H9 (cell line): ENCODE data around the gene PTPN23. TPM values are rescaled to one million over a fixed set of nuclear protein-coding genes. Genes with fewer than 3 reads are reported as not detected.

Source experiments
- DNase-seq: peaks from one replicate; pipeline ENCODE4 v3.0.0-alpha.2; 2017
- H2AFZ ChIP-seq: one replicate; pipeline ENCODE4 v1.6.1; 2013; ENCODE audit warnings: mild to moderate bottlenecking, low read length, control low read depth, moderate library complexity
- H2AK5ac ChIP-seq: 2 replicates; pipeline ENCODE4 v1.6.1; 2013; ENCODE audit warnings: low read length, control low read depth, mixed read lengths; ENCODE audit not compliant: insufficient read length
- H2BK120ac ChIP-seq: one replicate; pipeline ENCODE4 v1.6.1; 2013; ENCODE audit warnings: low read depth, mild to moderate bottlenecking, low read length, control low read depth, inconsistent platforms; ENCODE audit not compliant: poor library complexity, severe bottlenecking
- H2BK12ac ChIP-seq: 2 replicates; pipeline ENCODE4 v1.6.1; 2013; ENCODE audit warnings: low read length, control low read depth, mixed read lengths, low read depth; ENCODE audit not compliant: insufficient read length
- H2BK15ac ChIP-seq: 2 replicates; pipeline ENCODE4 v1.6.1; 2013; ENCODE audit warnings: low read depth, low read length, control low read depth
- H2BK20ac ChIP-seq: one replicate; pipeline ENCODE4 v1.6.1; 2013; ENCODE audit warnings: low read depth, mild to moderate bottlenecking, low read length, control low read depth, inconsistent platforms; ENCODE audit not compliant: poor library complexity, severe bottlenecking
- H2BK5ac ChIP-seq: 2 replicates; pipeline ENCODE4 v1.6.1; 2013; ENCODE audit warnings: low read length, control low read depth, mixed read lengths; ENCODE audit not compliant: insufficient read length
- H3K14ac ChIP-seq: 2 replicates; pipeline ENCODE4 v1.6.1; 2013; ENCODE audit warnings: low read length, control low read depth; ENCODE audit not compliant: insufficient read depth
- H3K18ac ChIP-seq: 2 replicates; pipeline ENCODE4 v1.6.1; 2013; ENCODE audit warnings: low read depth, mild to moderate bottlenecking, mixed read lengths, low read length, control low read depth; ENCODE audit not compliant: insufficient read length
- H3K23ac ChIP-seq: 2 replicates; pipeline ENCODE4 v1.6.1; 2013; ENCODE audit warnings: low read length, control low read depth, mixed read lengths, low read depth; ENCODE audit not compliant: insufficient read length
- H3K23me2 ChIP-seq: 2 replicates; pipeline ENCODE4 v1.6.1; 2013; ENCODE audit warnings: low read depth, mild to moderate bottlenecking, mixed read lengths, low read length, control low read depth; ENCODE audit not compliant: insufficient read length, poor library complexity, severe bottlenecking
- H3K27ac ChIP-seq: 2 replicates; pipeline ENCODE4 v1.5.1; 2013; ENCODE audit warnings: low read length, control low read depth, mixed read lengths, low read depth; ENCODE audit not compliant: insufficient read length
- H3K27me3 ChIP-seq: 2 replicates; pipeline ENCODE4 v1.6.1; 2013; ENCODE audit warnings: low read length, control low read depth, inconsistent platforms; ENCODE audit not compliant: insufficient read depth
- H3K4ac ChIP-seq: 2 replicates; pipeline ENCODE4 v1.6.1; 2013; ENCODE audit warnings: low read depth, mild to moderate bottlenecking, control low read depth, inconsistent platforms, low read length, moderate library complexity
- H3K4me1 ChIP-seq: 2 replicates; pipeline ENCODE4 v1.6.1; 2013; ENCODE audit warnings: low read length, control low read depth, inconsistent platforms; ENCODE audit not compliant: insufficient read depth
- H3K4me2 ChIP-seq: 2 replicates; pipeline ENCODE4 v1.6.1; 2013; ENCODE audit warnings: low read length, control low read depth, mixed read lengths; ENCODE audit not compliant: insufficient read length, insufficient read depth
- H3K56ac ChIP-seq: 2 replicates; pipeline ENCODE4 v1.6.1; 2013; ENCODE audit warnings: low read depth, mild to moderate bottlenecking, mixed read lengths, low read length, control low read depth; ENCODE audit not compliant: insufficient read length
- H3K79me1 ChIP-seq: 2 replicates; pipeline ENCODE4 v1.6.1; 2013; ENCODE audit warnings: low read depth, mild to moderate bottlenecking, moderate library complexity, low read length, control low read depth, inconsistent platforms; ENCODE audit not compliant: insufficient read depth, poor library complexity, severe bottlenecking
- H3K79me2 ChIP-seq: 2 replicates; pipeline ENCODE4 v1.6.1; 2013; ENCODE audit warnings: low read length, control low read depth, inconsistent platforms; ENCODE audit not compliant: insufficient read depth
- H3K9ac ChIP-seq: 2 replicates; pipeline ENCODE4 v1.6.1; 2013; ENCODE audit warnings: low read length, control low read depth, mixed read lengths; ENCODE audit not compliant: insufficient read length; ENCODE audit errors: extremely low read depth
- H3K9me3 ChIP-seq: one replicate; pipeline ENCODE4 v1.6.1; 2013; ENCODE audit warnings: low read depth, low read length, inconsistent platforms; ENCODE audit not compliant: control insufficient read depth
- H3T11ph ChIP-seq: one replicate; pipeline ENCODE4 v1.6.1; 2013; ENCODE audit warnings: mild to moderate bottlenecking, low read length, control low read depth, inconsistent platforms
- H4K20me1 ChIP-seq: one replicate; pipeline ENCODE4 v1.6.1; 2013; ENCODE audit not compliant: control insufficient read depth, insufficient read length, insufficient read depth
- H4K5ac ChIP-seq: 2 replicates; pipeline ENCODE4 v1.6.1; 2013; ENCODE audit warnings: low read depth, mild to moderate bottlenecking, mixed read lengths, low read length, control low read depth; ENCODE audit not compliant: insufficient read length
- H4K8ac ChIP-seq: replicated peaks from 2 replicates; pipeline ENCODE4 v1.6.1; 2013; ENCODE audit warnings: low read length, control low read depth, mixed read lengths, low read depth; ENCODE audit not compliant: insufficient read length
- H4K91ac ChIP-seq: 2 replicates; pipeline ENCODE4 v1.6.1; 2013; ENCODE audit warnings: low read depth, mild to moderate bottlenecking, moderate library complexity, mixed read lengths, low read length, control low read depth; ENCODE audit not compliant: insufficient read length
- H3K27ac Mint-ChIP-seq, 3 experiments: 2 replicates in 2 of 3; 3 replicates in 1 of 3; pipeline ENCODE4 v1.8.0; 2020 to 2021; ENCODE audit warnings: mixed read lengths in 3 of 3, mild to moderate bottlenecking in 1 of 3, moderate library complexity in 1 of 3
- H3K27me3 Mint-ChIP-seq: 2 replicates; pipeline ENCODE4 v1.8.0; 2021; ENCODE audit warnings: low read depth, mild to moderate bottlenecking, moderate library complexity, mixed read lengths
- H3K36me3 Mint-ChIP-seq, 3 experiments: 2 replicates in 2 of 3; 3 replicates in 1 of 3; pipeline ENCODE4 v1.8.0; 2020 to 2021; ENCODE audit warnings: low read depth in 3 of 3, mixed read lengths in 3 of 3; ENCODE audit not compliant: insufficient read depth in 1 of 3
- H3K4me1 Mint-ChIP-seq, 2 experiments: 2 replicates each; pipeline ENCODE4 v1.8.0; 2020; ENCODE audit warnings: mixed read lengths in 2 of 2
- H3K4me3 Mint-ChIP-seq, 2 experiments: 2 replicates in 1 of 2; 3 replicates in 1 of 2; pipeline ENCODE4 v1.8.0; 2020 to 2021; ENCODE audit warnings: mild to moderate bottlenecking in 2 of 2, mixed read lengths in 2 of 2, moderate library complexity in 1 of 2
- H3K9me3 Mint-ChIP-seq, 2 experiments: 2 replicates in 1 of 2; 3 replicates in 1 of 2; pipeline ENCODE4 v1.8.0; 2020; ENCODE audit warnings: mild to moderate bottlenecking in 2 of 2, mixed read lengths in 2 of 2, moderate library complexity in 1 of 2
- CTCF ChIP-seq: fragments of 200-600 bp; sonication (generic); conservative IDR thresholded peaks from 3 replicates; pipeline ENCODE4 v1.8.0; 2021; ENCODE audit warnings: antibody characterized with exemption, mild to moderate bottlenecking
- WGBS: extraction: QIAGEN DNeasy Blood & Tissue Kit; methylation state at CpG from one replicate; pipeline ENCODE4 v1.1.7; 2013; ENCODE audit warnings: missing lambda C conversion rate, low lambda C conversion rate, mixed read lengths; ENCODE audit not compliant: insufficient read length; ENCODE audit errors: extremely low coverage; 5-methylcytosine and 5-hydroxymethylcytosine counted together
- total RNA-seq: library from RNA; stranded (reverse); gene quantifications from 2 replicates; pipeline ENCODE4 v1.2.1, GENCODE V29; 2021

Gene PTPN23
- total RNA-seq, 1 experiment from 2014 or later: 42.2 TPM

- H3K4me2 ChIP-seq: no peak overlapping the region
- peak; percentile 20 for DNase-seq
- no peaks in the 10 kb centered on the region for H4K20me1 ChIP-seq
- no peak overlapping the region for H2AFZ ChIP-seq
- H2BK20ac ChIP-seq: no peak overlapping the region
- no peaks in the 10 kb centered on the region for H3K23me2 ChIP-seq
- no peak overlapping the region for H3K23ac ChIP-seq
- H3K4me1 ChIP-seq: no peaks in the 10 kb centered on the region
- H3K9me3 ChIP-seq: no peaks in the 10 kb centered on the region
- H3K18ac ChIP-seq: no peak overlapping the region
- H2BK12ac ChIP-seq: no peak overlapping the region
- no peak overlapping the region for H3K14ac ChIP-seq
- H3K56ac ChIP-seq: no peak overlapping the region
- H4K5ac ChIP-seq: no peak overlapping the region
- no peak overlapping the region for H3K9ac ChIP-seq
- no peak overlapping the region for H2BK120ac ChIP-seq
- H2BK15ac ChIP-seq: no peak overlapping the region
- no peaks in the 10 kb centered on the region for H3K27me3 Mint-ChIP-seq
- no peak overlapping the region for H3K4ac ChIP-seq
- H3K36me3 Mint-ChIP-seq: peaks cover 19 to 52% (median 34%) of the 10 kb centered on the region in 3 experiments
- H3K9me3 Mint-ChIP-seq: no peaks in the 10 kb centered on the region
- H3K79me2 ChIP-seq: no peaks in the 10 kb centered on the region
- no peaks in the 10 kb centered on the region for H3K79me1 ChIP-seq
- H3K27ac ChIP-seq: no peak overlapping the region
- H3K27ac Mint-ChIP-seq: no peak overlapping the region
- H3K27me3 ChIP-seq: no peaks in the 10 kb centered on the region
- no peak overlapping the region for H4K91ac ChIP-seq
- no CpG with 5 or more reads among the region's 6 CpGs for WGBS
- no peak overlapping the region for H2BK5ac ChIP-seq
- H3K4me3 Mint-ChIP-seq: no peak overlapping the region
- TF ChIP-seq CTCF: no peak
- H3T11ph ChIP-seq: no peak overlapping the region
- no peak overlapping the region for H4K8ac ChIP-seq
- no peak overlapping the region for H2AK5ac ChIP-seq
- peaks cover 5% of the 10 kb centered on the region in 2 experiments; a peak in 3 of 4 replicates for H3K4me1 Mint-ChIP-seq
These were observed 47.0 kb downstream of the PTPN23 start for GRCh38 chr3:47427866-47428265.
